A673 (cell line): ENCODE measurements around the gene RGS3. TPM values are rescaled to one million over a fixed set of nuclear protein-coding genes. Genes with fewer than 3 reads are reported as not detected.

Experiments used
- BruUV-seq: library from RNA; stranded (reverse); fragments of 400-500 nt; replicated peaks from 2 replicates; lab custom pipeline; 2021; lab: Mats Ljungman, UMichigan
- CTCF ChIA-PET: fragments of 300-600 bp; sonication (Branson Sonifier 250); formaldehyde crosslinking; loops from one replicate; lab custom pipeline; 2022; ENCODE audit warnings: antibody characterized with exemption; lab: Charles Lee
- POLR2A ChIA-PET: fragments of 300-600 bp; sonication (Branson Sonifier 250); formaldehyde crosslinking; loops from one replicate; lab custom pipeline; 2022; ENCODE audit warnings: antibody characterized with exemption; ENCODE audit not compliant: low non-redundant PET; lab: Charles Lee
- DNase-seq: peaks from one replicate; pipeline ENCODE4 v3.0.0-alpha.2; 2015; ENCODE audit warnings: low spot score
- H3K27ac ChIP-seq: fragments of 200-600 bp; sonication (generic); 2 replicates; pipeline ENCODE4 v1.5.1; 2016; ENCODE audit warnings: mixed run types, low read depth, mild to moderate bottlenecking, mixed read lengths, antibody characterized with exemption, low read length; ENCODE audit not compliant: poor library complexity, severe bottlenecking
- H3K27me3 ChIP-seq: fragments of 200-600 bp; sonication (generic); replicated peaks from 2 replicates; pipeline ENCODE4 v1.6.1; 2017; ENCODE audit warnings: mixed run types, low read depth, mild to moderate bottlenecking, mixed read lengths, antibody characterized with exemption, low read length; ENCODE audit not compliant: insufficient read depth, poor library complexity
- H3K36me3 ChIP-seq: fragments of 200-600 bp; sonication (generic); 2 replicates; pipeline ENCODE4 v1.6.1; 2016; ENCODE audit warnings: mixed run types, mild to moderate bottlenecking, mixed read lengths, antibody characterized with exemption, low read length; ENCODE audit not compliant: insufficient read depth, poor library complexity, severe bottlenecking
- H3K4me1 ChIP-seq: fragments of 200-600 bp; sonication (generic); 2 replicates; pipeline ENCODE4 v1.6.1; 2017; ENCODE audit warnings: mixed run types, mild to moderate bottlenecking, mixed read lengths, antibody characterized with exemption, low read length; ENCODE audit not compliant: insufficient read depth, poor library complexity, severe bottlenecking
- H3K4me3 ChIP-seq: fragments of 200-600 bp; sonication (generic); 2 replicates; pipeline ENCODE4 v1.5.1; 2016; ENCODE audit warnings: low read depth, mixed run types, mild to moderate bottlenecking, mixed read lengths, low read length; ENCODE audit not compliant: poor library complexity, severe bottlenecking
- H3K9me3 ChIP-seq: fragments of 200-600 bp; sonication (generic); 2 replicates; pipeline ENCODE4 v1.6.1; 2016; ENCODE audit warnings: mixed run types, low read depth, mild to moderate bottlenecking, mixed read lengths, antibody characterized with exemption, low read length; ENCODE audit not compliant: poor library complexity, severe bottlenecking
- EZH2 ChIP-seq: fragments of 200-600 bp; sonication (generic); IDR thresholded peaks from 2 replicates; pipeline ENCODE4 v1.6.1; 2017; ENCODE audit warnings: borderline replicate concordance, low read depth, mild to moderate bottlenecking, mixed read lengths, antibody characterized with exemption, low read length; ENCODE audit not compliant: poor library complexity, severe bottlenecking
- intact Hi-C: fragments of 100-400 bp; cut with micrococcal nuclease; formaldehyde crosslinking; loops from one replicate; pipeline ENCODE4 v1.10.0; 2022; ENCODE audit not compliant: unreplicated experiment
- total RNA-seq: library from RNA; stranded (reverse); gene quantifications from 2 replicates; pipeline ENCODE4 v1.2.3, GENCODE V29; 2021
- TF ChIP-seq, protein P1 (sequence below): fragments of 300-800, 200-600 bp; sonication (generic); conservative IDR thresholded peaks from 2 replicates; pipeline ENCODE4 v1.5.1; 2017; ENCODE audit warnings: low read depth, mild to moderate bottlenecking, antibody characterized with exemption, low read length, moderate library complexity, mixed read lengths

The RGS3 gene
- total RNA-seq, 1 experiment from 2014 or later: 19.2 TPM

DNA sequence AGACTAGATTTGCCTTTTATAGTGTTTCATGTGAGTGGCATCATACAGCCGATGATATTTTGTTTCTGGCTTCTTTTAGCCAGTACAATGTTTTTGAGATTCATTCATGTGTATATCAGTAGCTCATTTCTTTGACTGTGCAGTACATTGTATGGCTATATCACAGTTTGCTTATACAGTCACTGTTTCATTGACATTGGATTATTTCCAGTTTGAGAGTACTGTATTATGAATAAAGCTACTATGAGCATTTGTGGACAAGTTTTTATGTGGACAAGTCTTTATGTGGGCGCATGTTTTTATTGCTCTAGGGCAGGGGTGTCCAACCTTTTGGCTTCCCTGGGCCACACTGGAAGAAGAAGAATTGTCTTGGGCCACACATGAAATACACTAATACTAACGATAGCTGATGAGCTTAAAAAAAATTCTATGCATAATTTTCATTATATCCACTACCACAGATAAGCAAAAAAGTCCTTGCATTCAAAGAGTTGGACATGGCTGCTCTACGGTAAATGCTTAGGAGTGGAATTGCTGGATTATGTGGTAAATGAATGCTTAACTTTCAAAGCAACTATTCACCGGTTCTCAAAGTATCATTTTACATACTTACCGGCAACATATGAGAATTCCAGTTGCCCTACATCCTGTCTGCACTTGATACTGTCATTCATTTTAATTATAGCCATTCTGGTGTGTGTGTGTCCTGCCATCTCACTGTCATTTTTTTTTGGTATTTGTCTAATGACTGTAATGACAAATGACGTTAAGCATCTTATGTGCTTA lies 177.8 kb downstream of the RGS3 start:
- intact Hi-C loops: no loop called here
- H3K36me3 ChIP-seq: no peaks in the 10 kb centered on the region
- H3K9me3 ChIP-seq: no peaks in the 10 kb centered on the region
- ChIA-PET CTCF (no interaction called here), POLR2A (no interaction called here)
- H3K27me3 ChIP-seq: no peaks in the 10 kb centered on the region
- no peak for DNase-seq
- TF ChIP-seq, protein P1, sequence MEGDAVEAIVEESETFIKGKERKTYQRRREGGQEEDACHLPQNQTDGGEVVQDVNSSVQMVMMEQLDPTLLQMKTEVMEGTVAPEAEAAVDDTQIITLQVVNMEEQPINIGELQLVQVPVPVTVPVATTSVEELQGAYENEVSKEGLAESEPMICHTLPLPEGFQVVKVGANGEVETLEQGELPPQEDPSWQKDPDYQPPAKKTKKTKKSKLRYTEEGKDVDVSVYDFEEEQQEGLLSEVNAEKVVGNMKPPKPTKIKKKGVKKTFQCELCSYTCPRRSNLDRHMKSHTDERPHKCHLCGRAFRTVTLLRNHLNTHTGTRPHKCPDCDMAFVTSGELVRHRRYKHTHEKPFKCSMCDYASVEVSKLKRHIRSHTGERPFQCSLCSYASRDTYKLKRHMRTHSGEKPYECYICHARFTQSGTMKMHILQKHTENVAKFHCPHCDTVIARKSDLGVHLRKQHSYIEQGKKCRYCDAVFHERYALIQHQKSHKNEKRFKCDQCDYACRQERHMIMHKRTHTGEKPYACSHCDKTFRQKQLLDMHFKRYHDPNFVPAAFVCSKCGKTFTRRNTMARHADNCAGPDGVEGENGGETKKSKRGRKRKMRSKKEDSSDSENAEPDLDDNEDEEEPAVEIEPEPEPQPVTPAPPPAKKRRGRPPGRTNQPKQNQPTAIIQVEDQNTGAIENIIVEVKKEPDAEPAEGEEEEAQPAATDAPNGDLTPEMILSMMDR: no peak
- TF ChIP-seq EZH2: no peak
- H3K4me3 ChIP-seq: no peak overlapping the region
- H3K4me1 ChIP-seq: no peaks in the 10 kb centered on the region
- no TSS peak for BruUV-seq
- H3K27ac ChIP-seq: no peak overlapping the region

DNA sequence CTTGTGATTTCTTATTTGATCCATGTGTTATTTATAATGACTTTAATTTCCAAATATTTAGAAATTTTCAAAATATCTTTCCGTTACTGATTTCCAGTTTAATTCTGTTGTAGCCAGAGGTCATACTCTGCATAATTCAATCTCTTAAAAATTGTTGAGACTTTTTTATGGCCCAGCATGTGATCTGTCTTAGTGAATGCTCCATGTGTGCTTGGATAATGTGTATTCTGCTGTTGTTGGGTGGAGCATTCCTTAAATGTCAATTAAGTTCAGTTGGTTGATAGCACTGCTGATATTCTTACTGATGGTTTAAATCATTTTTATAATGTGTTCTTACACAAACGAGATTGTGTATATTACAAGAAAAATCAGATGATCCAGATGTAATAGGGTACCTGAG lies 180.8 kb downstream of the RGS3 start:
- Histone ChIP-seq H3K27me3 (no peaks in the 10 kb centered on the region), H3K9me3 (no peaks in the 10 kb centered on the region), H3K4me3 (no peak overlapping the region), H3K4me1 (no peaks in the 10 kb centered on the region), H3K36me3 (no peaks in the 10 kb centered on the region), H3K27ac (no peak overlapping the region)
- ChIA-PET POLR2A (no interaction called here), CTCF (no interaction called here)
- no TSS peak for BruUV-seq
- TF ChIP-seq EZH2: no peak
- TF ChIP-seq, protein P1: no peak
- intact Hi-C loops: no loop called here
- no peak for DNase-seq

DNA sequence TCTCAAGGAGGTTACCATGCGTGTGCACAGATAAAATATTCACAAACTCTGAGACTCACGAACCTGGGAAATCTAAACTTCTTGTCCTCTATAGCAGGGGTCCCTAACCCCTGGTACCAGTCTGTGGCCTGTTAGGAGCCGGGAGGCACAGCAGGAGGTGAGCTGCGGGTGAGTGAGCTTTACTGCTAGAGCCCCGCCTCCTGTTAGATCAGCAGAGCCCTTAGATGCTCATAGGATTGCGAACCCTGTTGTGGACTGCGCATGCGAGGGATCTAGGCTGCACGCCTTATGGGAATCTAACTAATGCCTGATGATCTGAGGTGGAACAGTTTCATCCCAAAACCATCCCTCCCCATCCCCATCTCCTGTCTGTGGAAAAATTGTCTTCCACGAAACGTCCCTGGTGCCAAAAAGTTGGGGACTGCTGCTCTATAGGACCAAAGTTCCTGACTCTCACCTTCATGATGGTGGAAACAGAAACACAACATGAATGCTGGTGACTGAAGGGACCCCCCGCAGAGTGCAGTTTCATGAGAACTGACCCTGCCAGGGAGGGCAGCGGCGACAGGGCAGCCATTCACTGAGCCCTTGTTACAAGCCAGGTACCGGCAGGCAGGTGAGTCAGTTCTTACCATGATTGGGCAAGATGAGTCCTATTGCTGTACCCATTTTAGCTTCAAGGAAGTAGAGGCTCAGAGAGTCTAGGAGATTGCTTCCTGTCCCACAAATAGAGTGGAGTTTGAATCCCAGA lies 181.9 kb downstream of the RGS3 start:
- Histone ChIP-seq H3K27me3 (no peaks in the 10 kb centered on the region), H3K9me3 (no peaks in the 10 kb centered on the region), H3K27ac (no peak overlapping the region), H3K4me1 (no peaks in the 10 kb centered on the region), H3K36me3 (no peaks in the 10 kb centered on the region), H3K4me3 (no peak overlapping the region)
- TF ChIP-seq EZH2: no peak
- TF ChIP-seq, protein P1: no peak
- no peak for DNase-seq
- intact Hi-C loops: no loop called here
- BruUV-seq: no TSS peak
- ChIA-PET CTCF (no interaction called here), POLR2A (no interaction called here)
